Measurements from ENCODE around the gene PPP2R2C.

DNA sequence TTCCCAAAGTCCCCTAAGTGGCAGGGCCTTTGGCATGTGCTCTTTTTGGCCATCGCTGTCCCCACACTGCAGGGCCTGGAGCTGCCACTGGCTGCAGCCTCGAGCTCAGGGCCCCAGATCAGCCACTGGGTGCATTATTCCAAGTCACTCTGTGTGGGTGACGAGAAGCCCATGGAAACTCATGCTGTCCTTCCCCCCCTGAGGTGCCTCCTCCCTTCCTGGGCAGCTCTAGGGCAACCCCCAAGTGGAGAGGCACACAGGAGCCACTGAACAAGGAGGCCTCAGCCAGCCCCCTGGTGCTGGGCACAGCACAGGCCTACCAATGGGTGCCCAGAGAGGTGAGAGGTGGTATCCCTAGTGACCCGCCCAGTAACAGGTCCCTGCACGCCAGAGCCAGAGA is 84.5 kb downstream of the PPP2R2C start:
- TF ChIP-seq ASH2L (IDR thresholded peaks at IDR 0.05; ENCODE audit: borderline replicate concordance, low read depth) (no peak), EGR1 (IDR thresholded peaks at IDR 0.05; ENCODE audit: borderline replicate concordance in 1 of 2, low read depth in 2 of 2, low read length in 2 of 2) (no peak), TCF12 (IDR thresholded peaks at IDR 0.05; ENCODE audit: low read depth, low read length) (no peak), CHD4 (IDR thresholded peaks at IDR 0.05) (no peak), WRNIP1 (IDR thresholded peaks at IDR 0.05; ENCODE audit: borderline replicate concordance, low read depth, low read length) (no peak), ESRRA (IDR thresholded peaks at IDR 0.05; ENCODE audit: low read length) (no peak)
- TF ChIP-seq, protein P1, sequence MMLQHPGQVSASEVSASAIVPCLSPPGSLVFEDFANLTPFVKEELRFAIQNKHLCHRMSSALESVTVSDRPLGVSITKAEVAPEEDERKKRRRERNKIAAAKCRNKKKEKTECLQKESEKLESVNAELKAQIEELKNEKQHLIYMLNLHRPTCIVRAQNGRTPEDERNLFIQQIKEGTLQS (IDR thresholded peaks at IDR 0.05; ENCODE audit: borderline replicate concordance, extremely low read depth, low read depth, low read length), result no peak

Data from GM12878 (cell line).